GM12872 (cell line): ENCODE results near the gene NEK11.

Experiments
- CTCF ChIP-seq: IDR thresholded peaks from 3 replicates; pipeline ENCODE4 v1.5.1; 2011; ENCODE audit warnings: low read depth, mild to moderate bottlenecking, low read length, moderate library complexity; ENCODE audit not compliant: insufficient read depth

NEK11 gene

GRCh38 chr3:131026321-131027151 is at the start of gene NEK11, which contains the start of gene ASTE1:
TSS of gene NEK11 (plus strand) at chr3:131026877. CDS start at chr3:131029709, 2,832 bp downstream.
TSS of gene ASTE1 (minus strand) at chr3:131026825. CDS start at chr3:131025306, 1,519 bp downstream.
- no peak for TF ChIP-seq CTCF

- no peak for TF ChIP-seq CTCF
These were observed 47.6 kb upstream of the NEK11 start for GRCh38 chr3:130979117-130979516.

GRCh38 chr3:130981469-130981868 is 45.2 kb upstream of the NEK11 start:
- TF ChIP-seq CTCF = no peak

- TF ChIP-seq CTCF = no peak
These were observed 36.4 kb upstream of the NEK11 start for GRCh38 chr3:130990282-130990681.

- no peak for TF ChIP-seq CTCF
These were observed 35.6 kb upstream of the NEK11 start for GRCh38 chr3:130991126-130991525.

GRCh38 chr3:130992344-130992743 is 34.3 kb upstream of the NEK11 start:
- TF ChIP-seq CTCF = no peak

- TF ChIP-seq CTCF = no peak
These were observed 29.4 kb upstream of the NEK11 start for GRCh38 chr3:130997289-130997688.
